ENCODE data around the gene PLD6.
"Not testable (repeated sequence)": the region's sequence is repeated elsewhere in the genome, so short reads cannot be mapped to it uniquely, and the experiment has no call there.

PLD6 gene

GRCh38 chr17:17172990-17173389, 33.1 kb downstream of the PLD6 start:
- no peak for DNase-seq

DNA sequence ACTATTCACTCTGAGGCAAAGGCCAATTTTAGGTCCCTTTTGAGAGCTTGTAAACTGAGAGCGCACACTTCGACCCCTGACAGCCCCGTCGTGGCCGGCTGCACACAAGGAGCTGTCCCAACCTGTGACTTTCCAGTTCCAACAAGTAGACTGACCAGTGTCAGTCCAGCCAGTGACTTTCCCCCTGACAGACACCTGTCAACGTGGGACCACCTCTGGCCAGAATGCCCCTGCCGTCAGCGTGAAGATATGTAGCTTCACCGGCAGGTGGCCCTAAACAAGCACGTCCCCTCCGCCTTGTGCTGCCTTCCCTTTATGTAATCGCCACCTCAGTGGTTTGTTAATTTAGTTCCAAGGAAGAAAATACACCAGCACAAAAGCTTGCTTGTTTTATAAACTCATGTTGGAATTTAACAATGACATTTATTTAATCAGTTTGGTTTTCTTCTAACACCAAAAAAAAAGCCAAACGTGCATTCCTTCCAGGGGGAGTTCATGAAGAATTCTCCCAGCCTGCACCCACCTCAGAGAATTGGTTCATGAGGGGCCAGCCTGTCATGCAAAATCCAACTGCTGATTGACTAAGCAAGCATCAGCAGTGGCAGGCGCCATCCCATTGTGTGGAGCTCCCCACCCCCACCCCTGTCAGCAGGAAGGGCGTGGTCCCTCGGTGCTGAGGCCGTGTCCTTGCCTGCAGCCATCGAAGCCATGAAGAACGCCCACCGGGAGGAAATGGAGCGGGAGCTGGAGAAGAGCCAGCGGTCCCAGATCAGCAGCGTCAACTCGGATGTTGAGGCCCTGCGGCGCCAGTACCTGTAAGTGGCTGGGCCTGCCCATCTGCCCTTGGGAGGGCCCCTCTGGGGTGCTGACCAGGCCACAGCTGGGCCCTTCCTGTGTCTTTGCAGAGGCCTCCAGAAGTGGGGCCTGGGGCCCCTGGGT, 33.9 kb downstream of the PLD6 start:
- DNase-seq: peak; percentile 22

DNA sequence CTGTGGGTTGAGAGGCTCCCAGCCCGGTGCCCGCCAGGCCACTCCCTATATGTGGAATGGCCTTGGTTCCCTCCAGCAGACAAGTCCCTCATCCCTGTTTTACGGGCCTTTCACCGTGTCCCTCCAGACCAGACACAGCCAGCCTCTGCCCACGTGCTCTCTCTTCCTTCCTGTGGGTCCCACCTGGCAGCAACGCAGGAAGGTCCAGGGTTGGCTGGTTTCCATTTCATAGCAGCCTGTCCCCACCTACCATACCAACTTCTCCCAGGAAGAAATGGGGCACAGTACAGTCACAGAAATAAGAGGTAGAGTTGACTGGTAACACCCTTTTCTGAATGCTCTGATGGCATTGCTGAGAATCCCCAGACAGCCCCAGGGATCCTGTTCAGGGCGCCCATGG, 34.9 kb downstream of the PLD6 start:
- no peak for DNase-seq

DNA sequence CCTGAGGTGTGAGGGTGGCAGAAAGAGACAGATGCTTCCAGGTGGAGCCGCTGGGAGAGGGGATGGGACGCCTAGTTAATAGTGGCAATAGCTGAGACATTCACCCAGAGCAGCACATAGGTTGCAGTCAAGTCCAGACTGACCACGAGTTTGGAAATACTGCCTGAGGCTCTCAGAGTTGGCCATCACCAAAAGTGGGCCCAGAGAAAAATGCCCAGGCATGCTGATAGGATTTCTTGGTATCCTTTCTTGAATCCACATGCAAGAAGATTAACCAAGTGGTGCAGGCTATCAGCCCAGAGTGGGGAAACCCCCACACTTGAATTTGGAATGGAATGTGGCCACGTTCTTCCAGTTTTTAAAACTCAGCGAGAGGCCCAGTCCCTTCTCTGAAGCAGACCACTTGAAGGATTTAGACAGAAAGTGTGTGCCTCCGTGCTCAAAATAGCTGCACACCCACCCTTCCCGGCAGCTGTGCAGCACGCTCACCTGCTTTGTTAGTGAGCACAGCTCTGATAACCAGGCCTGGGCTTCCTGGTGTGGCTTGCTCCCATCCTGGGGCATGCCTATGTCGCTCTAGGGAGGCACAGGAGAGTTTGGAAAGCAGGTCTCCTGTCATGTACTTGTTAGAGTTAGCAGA, 35.7 kb downstream of the PLD6 start:
- no peak for DNase-seq

- no peak for DNase-seq
These were observed 36.7 kb downstream of the PLD6 start for GRCh38 chr17:17169396-17169795.

DNA sequence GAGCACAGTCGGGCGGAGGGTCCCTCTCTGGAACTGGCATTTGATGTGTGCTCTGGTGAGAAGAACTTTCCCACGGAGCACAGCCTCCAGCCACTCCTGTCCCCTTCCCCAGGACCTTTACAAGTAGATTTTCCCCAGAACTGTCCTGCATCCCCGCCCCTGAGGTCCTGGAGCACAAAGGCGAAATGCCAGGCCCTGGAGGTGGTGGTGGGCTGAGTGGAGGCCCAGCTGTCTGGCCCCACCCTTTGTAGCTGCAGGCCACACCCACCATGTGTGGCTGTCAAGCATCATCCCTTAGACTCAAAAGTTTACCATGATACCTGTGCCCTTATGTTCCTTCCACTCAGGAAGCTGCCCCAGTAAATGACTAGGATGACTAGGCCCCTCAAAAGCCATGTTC, 37.7 kb downstream of the PLD6 start:
- no peak for DNase-seq

DNA sequence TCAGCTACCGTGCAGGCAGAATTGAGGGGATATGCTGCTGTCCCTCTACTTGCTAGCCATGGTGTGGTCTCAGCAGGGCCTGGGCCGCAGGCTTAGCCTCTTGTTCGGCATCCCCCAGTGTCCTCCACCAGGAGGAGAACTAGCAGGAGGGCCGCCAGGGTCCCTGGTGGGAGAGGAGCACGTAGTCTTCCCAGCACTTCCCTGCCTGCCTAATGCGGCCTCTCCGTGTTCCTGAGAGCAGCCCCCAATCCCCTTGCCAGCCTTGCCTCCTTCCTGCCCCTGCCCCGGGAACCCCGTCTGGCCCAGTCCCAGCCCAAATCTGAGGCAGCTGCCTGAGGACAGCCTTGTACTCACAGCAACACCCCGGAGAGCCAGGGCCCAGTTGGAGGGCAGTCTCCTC, 38.1 kb downstream of the PLD6 start:
- DNase-seq: no peak

- DNase-seq: no peak
These were observed 38.8 kb downstream of the PLD6 start for GRCh38 chr17:17167356-17167755.

GRCh38 chr17:17166446-17166845, 39.7 kb downstream of the PLD6 start:
- DNase-seq: no peak

DNA sequence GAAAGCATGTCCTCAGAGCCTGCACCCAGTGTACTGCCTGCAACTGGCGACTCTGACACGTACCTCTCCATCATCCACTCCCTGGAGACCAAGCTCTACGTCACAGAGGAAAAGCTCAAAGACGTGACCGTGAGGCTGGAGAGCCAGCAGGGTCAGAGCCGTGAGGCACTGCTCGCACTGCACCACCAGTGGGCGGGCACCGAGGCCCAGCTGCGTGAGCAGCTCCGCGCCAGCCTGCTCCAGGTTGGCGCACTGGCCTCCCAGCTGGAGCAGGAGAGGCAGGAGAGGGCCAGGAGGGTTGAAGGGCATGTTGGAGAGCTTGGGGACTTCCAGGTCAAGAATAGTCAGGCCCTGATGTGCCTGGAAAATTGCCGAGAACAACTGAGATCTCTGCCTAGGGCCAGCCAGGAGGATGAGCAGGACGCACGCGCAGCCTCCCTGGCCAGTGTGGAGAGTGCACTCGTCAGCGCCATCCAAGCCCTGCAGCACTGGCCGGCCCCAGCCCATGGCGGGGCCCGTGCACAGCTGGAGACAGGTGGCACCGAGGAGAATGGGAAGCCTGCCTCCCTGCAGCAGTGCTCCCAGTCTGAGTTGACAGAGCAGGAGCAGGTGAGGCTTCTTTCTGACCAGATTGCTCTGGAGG, 40.3 kb downstream of the PLD6 start:
- no peak for DNase-seq

DNA sequence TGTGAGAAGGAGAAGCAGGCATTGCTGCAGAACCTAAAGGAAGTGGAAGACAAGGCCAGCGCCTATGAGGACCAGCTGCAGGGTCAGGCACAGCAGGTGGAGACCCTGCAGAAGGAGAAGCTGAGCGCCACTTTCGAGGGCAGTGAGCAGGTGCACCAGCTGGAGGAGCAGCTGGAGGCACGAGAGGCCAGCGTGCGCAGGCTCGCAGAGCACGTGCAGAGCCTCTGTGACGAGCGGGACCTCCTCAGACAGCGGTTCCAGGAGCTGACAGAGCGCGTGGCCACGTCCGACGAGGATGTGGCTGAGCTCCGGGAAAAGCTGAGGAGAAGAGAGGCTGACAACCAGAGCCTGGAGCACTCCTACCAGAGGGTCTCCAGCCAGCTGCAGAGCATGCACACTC, 41.5 kb downstream of the PLD6 start:
- no peak for DNase-seq

GRCh38 chr17:17164156-17164555, 42.0 kb downstream of the PLD6 start:
- DNase-seq: no peak

DNA sequence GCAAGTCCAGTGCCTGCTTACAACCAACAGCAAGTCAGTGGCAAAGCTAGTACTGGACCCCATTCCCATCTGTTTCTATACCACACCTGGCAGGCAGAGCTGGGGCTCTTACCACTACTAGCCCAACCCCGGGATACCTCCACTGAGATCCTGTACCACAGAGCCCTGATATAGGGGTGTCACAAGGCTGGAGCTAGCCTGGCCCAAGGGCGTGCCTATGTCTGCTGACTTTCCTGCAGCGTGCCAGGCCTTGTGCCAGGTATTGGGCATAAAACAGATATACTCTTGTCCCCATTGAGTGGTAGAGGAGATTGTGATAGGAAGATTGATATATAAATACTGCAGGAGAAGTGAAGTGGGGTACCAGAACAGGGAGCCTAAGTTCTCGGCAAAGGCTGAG, 44.4 kb downstream of the PLD6 start:
- no peak for DNase-seq

GRCh38 chr17:17161121-17161520, 45.0 kb downstream of the PLD6 start:
- DNase-seq: no peak

DNA sequence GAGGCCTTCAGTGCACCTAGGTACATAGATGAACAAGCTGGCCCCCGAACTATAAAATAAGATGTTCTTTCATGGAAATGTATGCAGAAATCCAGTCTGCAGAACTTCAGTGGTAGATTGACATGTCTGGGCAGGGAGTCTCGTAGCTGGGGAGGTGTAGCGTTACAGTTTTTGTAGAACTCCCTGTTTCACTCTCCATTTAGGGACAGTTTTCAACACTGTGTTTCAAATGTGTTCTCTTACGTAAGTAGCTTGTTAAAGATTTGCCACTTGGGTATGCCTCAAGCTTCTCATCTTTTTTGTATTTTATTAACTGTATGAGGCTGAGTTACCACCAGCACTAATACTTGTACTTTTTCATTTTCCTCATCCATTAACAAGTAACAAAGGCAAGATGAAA, 46.6 kb downstream of the PLD6 start:
- DNase-seq: no peak

DNA sequence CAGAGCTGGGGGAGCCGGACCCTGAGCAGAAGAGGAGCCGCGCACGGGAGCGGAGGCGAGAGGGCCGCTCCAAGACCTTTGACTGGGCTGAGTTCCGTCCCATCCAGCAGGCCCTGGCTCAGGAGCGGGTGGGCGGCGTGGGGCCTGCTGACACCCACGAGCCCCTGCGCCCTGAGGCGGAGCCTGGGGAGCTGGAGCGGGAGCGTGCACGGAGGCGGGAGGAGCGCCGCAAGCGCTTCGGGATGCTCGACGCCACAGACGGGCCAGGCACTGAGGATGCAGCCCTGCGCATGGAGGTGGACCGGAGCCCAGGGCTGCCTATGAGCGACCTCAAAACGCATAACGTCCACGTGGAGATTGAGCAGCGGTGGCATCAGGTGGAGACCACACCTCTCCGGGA, 47.6 kb downstream of the PLD6 start:
- DNase-seq: not testable (repeated sequence)

DNA sequence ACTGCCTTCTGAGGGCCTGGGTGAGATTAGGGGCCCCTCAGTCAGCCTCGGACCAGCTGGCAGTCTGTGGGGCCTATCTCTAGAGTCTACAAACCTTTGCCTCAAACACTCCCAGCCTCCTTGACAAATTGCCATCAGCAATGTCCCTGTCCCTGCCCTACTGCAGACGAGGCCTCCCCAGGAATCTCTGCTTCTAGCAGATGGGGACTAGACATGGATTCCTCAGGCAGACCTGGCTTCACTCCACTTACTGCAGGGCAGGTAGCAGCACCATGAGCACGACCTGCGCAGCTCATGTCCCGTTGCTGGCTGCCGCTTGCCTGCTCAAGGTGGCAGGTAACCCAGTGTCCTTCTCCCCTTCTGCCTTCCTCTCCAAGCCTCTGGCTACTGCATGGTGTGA, 49.1 kb downstream of the PLD6 start:
- DNase-seq: no peak

DNA sequence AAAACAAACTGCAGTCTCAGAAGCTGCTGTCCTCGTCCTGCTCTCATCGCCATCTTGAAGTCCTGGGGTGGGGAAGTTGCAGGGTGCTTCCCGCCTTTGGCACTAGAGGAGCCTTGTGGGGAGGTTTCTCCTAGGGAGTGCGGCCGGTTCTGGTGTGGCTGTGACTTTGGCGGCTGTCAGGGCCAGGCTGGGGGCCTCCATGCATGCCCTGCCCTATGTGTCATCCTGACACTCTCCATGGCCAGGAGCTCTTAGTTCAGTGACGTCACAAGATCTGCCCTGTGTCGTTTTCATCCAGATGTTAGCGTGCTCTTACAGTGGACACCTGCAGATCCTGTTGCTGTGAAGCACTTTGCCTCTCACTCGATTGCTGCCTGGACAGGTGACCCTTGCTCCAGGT, 49.6 kb downstream of the PLD6 start:
- DNase-seq: no peak

- DNase-seq: no peak
These were observed 50.0 kb downstream of the PLD6 start for GRCh38 chr17:17156107-17156506.

GRCh38 chr17:17155568-17155967, 50.6 kb downstream of the PLD6 start:
- DNase-seq: no peak

GRCh38 chr17:17154981-17155380, 51.2 kb downstream of the PLD6 start:
- DNase-seq: no peak

- DNase-seq: no peak
These were observed 51.6 kb downstream of the PLD6 start for GRCh38 chr17:17154556-17154955.

DNA sequence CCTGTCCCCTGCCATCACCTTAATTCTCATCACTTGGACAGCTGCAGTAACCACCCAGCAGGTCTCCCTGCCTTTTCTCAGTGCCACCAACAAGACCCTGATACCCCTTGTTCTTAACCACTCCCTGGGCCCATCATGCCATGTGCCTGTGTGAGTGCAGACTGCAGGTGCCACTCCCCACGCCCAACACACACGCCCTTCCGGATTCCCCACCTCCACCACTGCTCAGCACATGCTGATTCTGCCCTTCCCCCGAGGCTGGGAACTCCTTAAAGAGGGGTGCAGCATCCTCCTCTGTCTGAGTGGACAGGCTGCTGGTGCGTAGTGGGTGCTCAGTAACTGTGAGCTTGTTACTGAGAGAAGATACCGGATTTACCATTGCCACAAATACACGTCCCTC, 52.4 kb downstream of the PLD6 start:
- DNase-seq: no peak

GRCh38 chr17:17153071-17153470, 53.1 kb downstream of the PLD6 start:
- no peak for DNase-seq
